H54 (cell line): ENCODE results near the gene BCAS3.

Experiments used
- DNase-seq: peaks from one replicate; pipeline ENCODE4 v3.0.0; 2011; ENCODE audit warnings: low spot score, mixed read lengths; ENCODE audit not compliant: insufficient read length
- FAIRE-seq: peaks from 3 replicates; lab custom pipeline; 2011; peaks lifted over from hg19 to GRCh38; lab: Jason Lieb, UNC
- POLR2A ChIP-seq: IDR thresholded peaks from 2 replicates; pipeline ENCODE4 v1.6.1; 2011; ENCODE audit warnings: low read depth, mild to moderate bottlenecking, low read length

The BCAS3 gene

DNA sequence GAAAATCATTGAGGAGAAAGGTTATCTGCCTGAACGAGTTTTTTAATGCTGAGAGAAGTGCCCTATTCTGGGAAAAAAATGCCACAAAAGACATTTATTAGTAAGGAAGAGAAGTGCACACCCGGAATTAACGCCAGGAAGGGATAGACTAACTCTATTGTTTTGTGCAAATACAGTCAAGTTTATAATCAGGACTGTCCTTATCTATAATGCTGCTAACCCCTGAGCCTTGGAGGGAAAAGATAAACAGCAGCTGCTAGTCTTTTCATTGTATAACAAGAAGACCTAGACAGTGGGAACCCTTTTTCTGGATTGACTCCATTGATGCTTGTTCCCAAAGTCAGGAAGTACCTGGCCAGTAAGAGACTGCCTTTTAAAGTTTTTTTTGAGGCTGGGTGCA is 26.5 kb downstream of the BCAS3 start:
- DNase-seq (no peak), FAIRE-seq (no peak)
- no peak for TF ChIP-seq POLR2A

DNA sequence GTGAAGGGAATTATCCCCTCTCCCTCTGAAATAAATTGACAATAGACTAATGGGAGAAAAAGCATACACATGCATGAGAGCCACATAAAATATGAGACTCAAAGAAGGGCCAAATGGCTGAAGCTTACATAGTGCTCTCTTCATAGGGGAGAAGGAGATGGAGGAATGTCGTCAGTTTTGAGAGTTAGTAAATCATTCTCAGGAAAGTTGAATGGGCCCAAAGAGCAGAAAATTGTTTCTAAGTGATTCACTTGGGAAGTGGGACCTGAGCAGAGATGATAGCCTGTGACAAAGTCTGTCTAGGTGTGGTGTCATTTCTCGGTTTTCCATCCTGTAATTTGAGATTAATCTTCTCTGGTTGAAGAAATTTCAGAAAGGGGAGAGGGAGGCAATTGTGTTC is 35.0 kb downstream of the BCAS3 start:
- no peak for DNase-seq
- no peak for TF ChIP-seq POLR2A
- no peak for FAIRE-seq

DNA sequence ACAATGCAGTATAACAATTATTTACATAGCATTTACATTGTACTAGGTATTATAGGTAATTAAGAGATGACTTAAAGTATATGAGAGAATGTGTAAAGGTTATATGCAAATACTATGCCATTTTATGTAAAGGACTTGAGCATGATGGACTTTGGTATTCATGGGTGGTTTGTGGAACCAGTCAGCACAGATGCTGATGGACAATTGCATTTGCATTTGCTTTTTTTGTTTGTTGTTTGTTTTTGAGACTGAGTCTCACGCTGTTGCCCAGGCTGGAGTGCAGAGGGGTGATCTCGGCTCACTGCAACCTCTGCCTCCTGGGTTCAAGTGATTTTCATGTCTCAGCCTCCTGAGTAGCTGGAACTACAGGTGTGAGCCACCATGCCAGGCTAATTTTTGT is 36.0 kb downstream of the BCAS3 start:
- no peak for FAIRE-seq
- TF ChIP-seq POLR2A, result no peak

DNA sequence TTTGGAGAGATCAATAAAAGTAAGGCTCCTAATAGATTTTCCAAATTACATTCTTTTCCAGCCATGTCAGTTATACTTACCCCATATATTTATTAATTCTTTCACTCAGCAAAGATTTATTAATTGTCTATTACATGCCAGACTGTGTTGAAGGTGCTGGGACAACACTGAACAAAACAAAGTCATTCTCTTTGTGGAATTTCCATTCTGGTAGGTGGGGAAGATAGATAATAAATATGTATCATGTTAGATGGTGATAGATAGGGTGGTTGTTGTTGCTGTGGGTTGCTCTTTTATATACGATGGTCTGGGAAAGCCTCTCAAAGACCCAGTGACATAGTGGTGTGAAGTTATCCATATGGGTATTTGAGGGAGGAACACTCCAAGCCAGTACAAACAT is 39.1 kb downstream of the BCAS3 start:
- TF ChIP-seq POLR2A, result no peak
- DNase-seq, result no peak
- FAIRE-seq, result no peak

More for the DNA sequence above, 36.0 kb downstream of the BCAS3 start:
- DNase-seq, result no peak

DNA sequence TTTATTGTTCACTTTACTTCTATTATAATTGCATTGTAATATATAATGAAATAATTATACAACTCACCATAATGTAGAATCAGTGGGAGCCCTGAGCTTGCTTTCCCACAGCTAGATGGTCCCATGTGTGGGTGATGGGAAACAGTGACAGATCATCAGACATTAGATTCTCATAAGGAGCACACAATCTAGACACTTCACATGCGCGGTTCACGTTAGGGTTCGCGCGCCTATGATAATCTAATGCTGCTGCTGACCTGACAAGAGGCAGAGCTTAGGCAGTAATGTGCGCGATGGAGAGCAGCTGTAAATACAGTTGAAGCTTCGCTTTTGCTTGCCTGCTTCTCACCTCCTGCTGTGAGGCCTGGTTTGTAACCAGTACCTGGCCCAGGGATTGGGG is 40.2 kb downstream of the BCAS3 start:
- no peak for FAIRE-seq
- no peak for TF ChIP-seq POLR2A
- DNase-seq, result no peak

DNA sequence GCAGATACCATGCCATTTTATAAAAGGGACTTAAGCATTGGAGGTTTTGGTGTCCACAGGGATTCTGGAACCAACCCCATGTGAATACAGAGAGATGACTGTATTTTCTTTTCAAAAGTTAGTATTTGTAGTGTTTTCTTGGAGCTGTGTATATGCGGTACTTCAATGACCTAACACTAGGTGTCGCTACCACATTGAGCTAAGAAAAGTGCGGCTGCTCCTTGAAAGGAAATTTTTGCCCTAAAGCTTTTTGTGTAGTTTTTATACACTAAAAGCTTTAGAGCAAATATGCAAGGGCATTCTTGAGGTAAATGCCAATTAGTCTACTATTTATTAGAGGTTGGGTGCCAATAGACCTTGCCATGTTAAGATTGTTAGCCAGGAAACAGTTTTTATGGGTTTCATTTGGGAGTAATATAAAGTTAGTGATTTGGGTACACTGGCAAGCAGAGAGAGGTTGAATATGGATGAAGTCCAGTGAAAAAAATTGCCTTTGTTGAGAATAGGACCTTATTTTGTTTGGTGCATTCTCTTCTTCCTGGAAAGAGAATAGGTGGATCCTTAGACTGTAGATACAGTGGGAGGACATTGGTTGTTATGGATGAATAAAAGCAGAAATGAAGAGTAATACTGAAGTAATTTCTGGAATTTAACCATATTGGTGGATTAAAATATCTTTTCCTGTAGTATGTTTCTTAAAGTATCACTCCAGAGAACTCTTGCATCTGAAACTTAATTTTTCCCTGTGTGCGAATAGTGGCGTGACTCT is 43.3 kb downstream of the BCAS3 start:
- DNase-seq (peak; percentile 40), FAIRE-seq (peak; percentile 95)
- no peak for TF ChIP-seq POLR2A

DNA sequence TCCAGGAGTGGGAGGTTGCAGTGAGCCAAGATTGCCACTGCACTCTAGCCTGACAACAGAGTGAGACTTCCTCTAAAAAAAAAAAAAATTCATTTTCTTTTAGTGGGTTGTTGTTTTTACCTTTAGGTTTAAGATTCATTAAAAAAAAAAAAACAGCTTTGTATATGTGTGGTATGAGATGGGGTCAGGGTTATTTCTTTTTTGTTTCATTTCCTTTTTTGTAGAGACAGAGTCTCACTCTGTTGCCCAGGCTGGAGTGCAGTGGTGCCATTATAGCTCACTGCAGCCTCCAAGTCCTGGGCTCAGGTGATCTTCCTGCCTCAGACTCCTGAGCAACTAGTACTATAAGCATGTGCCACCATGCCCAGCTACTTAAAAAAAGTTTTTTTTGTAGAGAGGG is 47.0 kb downstream of the BCAS3 start:
- FAIRE-seq, result no peak
- no peak for DNase-seq
- no peak for TF ChIP-seq POLR2A

DNA sequence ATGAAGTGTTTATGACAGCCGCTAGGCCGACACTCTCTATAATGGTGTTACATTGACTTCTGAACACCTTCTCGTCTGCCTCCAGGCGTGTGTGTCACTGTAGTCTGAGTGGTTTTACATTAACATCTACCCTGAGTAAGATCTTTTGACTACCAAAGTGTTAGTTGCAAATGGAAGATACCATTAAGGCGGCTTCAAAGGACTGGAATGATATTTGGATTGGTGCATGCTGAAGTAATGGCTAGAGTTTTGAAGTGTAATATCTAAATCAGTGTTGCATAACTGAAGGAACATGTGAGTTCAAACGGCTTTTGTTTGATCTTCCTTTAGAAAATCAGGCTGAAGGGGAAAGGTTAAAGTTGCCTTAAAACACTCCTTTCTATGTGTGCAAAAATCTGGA is 52.2 kb downstream of the BCAS3 start:
- no peak for DNase-seq
- FAIRE-seq, result peak; percentile 89

DNA sequence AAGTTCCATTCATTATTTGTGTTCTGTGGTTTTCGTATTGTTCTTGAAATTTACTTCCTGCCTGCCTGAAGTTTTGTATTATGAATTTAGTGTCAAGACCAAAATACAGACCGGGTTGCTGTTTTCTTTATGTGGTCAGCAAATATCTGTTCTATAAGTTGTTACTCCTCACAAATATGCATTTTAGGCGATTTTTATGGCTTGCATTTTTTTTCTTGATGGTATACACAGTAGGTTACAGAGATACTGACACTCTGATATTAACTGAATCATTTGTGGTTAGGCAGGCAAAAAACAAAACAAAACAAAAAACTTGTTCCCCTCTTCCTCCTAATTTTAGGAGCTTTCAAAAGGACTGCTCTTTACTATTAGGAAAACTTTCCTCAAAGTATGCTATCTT is 52.6 kb downstream of the BCAS3 start:
- FAIRE-seq, result no peak
- TF ChIP-seq POLR2A, result no peak
- no peak for DNase-seq

More for the DNA sequence above, 52.2 kb downstream of the BCAS3 start:
- TF ChIP-seq POLR2A, result no peak

DNA sequence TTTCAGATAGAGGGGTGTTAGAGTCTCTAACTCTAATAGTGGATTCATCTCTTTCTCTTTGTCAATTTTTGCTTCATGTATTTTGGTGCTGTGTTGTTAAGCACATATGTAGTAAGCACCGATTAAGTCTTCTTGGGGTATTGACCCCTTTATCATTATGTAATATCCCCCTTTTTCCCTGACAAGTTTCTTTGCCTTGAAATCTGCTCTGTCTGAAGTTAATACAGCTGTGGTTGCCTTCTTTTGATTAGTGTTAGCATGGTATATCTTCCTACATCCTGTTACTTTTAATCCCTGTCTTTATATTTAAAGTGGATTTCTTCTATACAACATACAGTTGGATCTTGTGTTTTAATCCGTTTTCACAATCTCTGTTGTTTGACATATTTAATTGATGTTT is 60.6 kb downstream of the BCAS3 start:
- no peak for DNase-seq
- no peak for FAIRE-seq

DNA sequence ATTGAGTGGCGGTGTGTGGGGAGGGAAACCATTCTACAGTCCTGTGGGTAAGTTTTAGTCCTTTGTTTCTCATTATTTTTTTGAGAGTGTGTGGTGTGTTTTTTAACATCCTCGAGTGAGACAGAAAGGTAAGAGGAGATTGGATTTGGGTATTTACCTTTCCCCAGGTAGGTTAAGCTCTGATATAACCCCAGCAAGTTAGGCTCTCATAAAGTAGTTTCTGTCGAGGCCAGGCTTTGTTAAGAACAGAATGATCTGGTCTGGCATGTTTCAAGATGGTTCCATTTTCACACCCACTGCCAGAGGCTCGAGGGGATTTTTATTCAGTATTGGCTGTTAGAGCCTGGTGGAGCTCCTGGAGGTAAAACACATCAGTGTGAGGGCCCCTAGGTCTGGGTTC is 62.9 kb downstream of the BCAS3 start:
- DNase-seq, result no peak
- no peak for TF ChIP-seq POLR2A
- FAIRE-seq, result no peak

More for the DNA sequence above, 60.6 kb downstream of the BCAS3 start:
- TF ChIP-seq POLR2A, result no peak

DNA sequence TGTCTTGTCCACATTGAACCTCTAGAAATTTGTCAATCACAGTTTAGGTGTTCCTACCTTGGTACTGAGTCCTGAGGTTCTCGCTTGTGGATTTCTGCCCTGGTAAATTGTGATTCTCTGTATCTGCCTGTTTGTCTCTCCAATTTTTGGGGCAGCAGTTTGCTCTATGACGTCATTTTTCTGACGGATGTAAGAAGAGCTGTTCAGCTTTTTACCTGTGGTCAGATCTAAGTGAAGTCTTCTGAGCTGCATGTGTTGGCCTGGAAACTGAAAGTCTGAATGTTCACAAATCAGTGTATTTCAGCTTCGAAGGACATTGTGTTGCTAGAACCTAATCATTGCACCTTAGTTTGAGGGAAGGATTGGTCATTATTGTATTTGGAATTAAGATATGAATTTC is 63.4 kb downstream of the BCAS3 start:
- DNase-seq, result no peak
- FAIRE-seq, result no peak
- no peak for TF ChIP-seq POLR2A

DNA sequence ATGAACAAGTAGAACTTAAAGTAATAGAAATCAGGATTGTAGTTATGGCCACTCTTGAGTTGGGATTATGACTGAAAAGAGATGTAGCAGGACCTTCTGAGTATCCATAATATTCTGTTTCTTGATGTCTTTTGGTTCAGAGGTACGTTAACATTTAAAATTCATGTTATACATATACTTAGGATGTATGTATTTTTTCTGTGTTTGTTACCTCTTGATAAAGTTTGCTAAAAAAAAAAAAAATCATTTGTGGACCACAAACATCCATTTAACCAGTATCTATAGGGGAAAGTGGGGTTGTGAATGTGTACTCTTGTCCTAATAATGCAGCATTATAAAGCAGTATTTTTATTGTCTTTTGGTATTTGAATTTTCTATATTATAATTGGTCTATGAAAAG is 65.6 kb downstream of the BCAS3 start:
- FAIRE-seq, result no peak

DNA sequence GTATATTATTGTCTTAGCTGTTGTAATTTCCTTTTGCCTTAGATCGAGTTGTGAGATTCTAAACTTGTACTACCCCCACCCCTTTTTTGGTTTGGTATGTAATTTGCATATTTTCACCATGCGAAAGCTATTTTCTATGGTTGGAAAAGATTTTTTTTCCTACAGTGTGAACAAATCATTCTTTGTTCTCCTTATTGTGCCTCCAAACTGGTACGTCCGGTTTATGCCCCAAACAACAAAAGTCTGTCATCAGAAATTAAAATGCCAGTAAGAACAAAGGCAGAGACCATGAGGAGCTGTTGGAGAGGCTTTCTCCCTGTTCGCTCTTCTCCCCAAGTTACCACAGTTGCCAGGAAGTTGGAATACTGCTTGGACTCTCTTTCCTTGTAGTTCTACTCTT is 66.1 kb downstream of the BCAS3 start:
- FAIRE-seq (peak; percentile 97), DNase-seq (no peak)
- TF ChIP-seq POLR2A, result no peak

More for the DNA sequence above, 65.6 kb downstream of the BCAS3 start:
- TF ChIP-seq POLR2A, result no peak
- no peak for DNase-seq

DNA sequence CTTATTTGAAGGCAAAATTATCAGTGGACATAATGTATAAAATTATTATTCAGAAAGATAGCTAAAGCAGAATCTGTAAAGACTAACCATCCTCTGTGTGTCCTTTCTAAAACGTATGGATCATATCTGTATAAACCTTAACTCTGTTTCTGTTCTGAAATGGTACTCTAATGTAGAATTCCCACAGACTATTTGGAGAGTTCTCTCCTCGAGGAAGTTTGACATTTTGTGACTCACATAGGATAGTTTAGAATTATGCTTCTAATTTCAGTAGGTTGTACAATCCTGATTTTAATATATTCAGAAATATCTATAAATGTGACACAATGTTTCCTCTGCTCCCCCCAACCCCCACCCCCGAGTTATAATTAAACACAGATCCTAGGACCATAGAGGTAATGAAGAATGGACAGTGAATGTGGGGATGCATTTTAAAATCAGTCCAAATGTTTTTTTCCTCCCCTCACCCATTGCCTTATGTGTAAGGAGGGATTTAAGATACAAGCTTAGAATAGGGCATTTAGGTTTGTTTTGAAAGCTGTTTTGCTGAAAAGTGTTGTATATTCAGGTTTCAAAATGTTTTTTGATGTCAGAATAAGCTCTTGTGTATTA is 66.8 kb downstream of the BCAS3 start:
- no peak for DNase-seq
- no peak for TF ChIP-seq POLR2A
- FAIRE-seq, result peak; percentile 38
